Gastrocnemius medialis (tissue), 4 donors: ENCODE data around the gene APOBR. TPM values are rescaled to one million over a fixed set of nuclear protein-coding genes. Genes with fewer than 3 reads are reported as not detected.
"Not testable (repeated sequence)": the region's sequence is repeated elsewhere in the genome, so short reads cannot be mapped to it uniquely, and the experiment has no call there.

Experiments used
- ATAC-seq, 2 donors: fragments of 150-250 bp; one replicate each; pipeline ENCODE4 v1.9.1; 2016
- DNase-seq, 2 donors: peaks; one replicate each; pipeline ENCODE4 v3.0.0-alpha.2; 2019
- H3K27ac ChIP-seq, 4 donors: fragments of 200-600 bp; sonication (generic); 1 replicate in 1 of 4; 2 replicates in 3 of 4; pipeline ENCODE4 v1.5.1; 2016 to 2018; ENCODE audit warnings: mild to moderate bottlenecking in 2 of 4, moderate library complexity in 1 of 4
- H3K27me3 ChIP-seq, 3 donors: fragments of 200-600 bp; sonication (generic) in 2 of 3; 1 replicate in 1 of 3; 2 replicates in 2 of 3; pipeline versions ENCODE4 v1.5.1 to v1.6.0; 2016 to 2019; ENCODE audit warnings: mild to moderate bottlenecking in 1 of 3, moderate library complexity in 1 of 3
- H3K36me3 ChIP-seq, 2 donors: fragments of 200-600 bp; sonication (generic) in 1 of 2; one replicate each; pipeline ENCODE4 v1.5.1; 2017 to 2018
- H3K4me1 ChIP-seq, 2 donors: fragments of 200-600 bp; sonication (generic) in 1 of 2; one replicate each; pipeline ENCODE4 v1.5.1; 2016 to 2017; ENCODE audit warnings: mild to moderate bottlenecking in 2 of 2
- H3K4me3 ChIP-seq, 4 donors: fragments of 200-600 bp; sonication (generic) in 3 of 4; 1 replicate in 1 of 4; 2 replicates in 3 of 4; pipeline ENCODE4 v1.5.1; 2016 to 2019; ENCODE audit warnings: mild to moderate bottlenecking in 2 of 4
- H3K9me3 ChIP-seq, 3 donors: fragments of 200-600 bp; sonication (generic) in 2 of 3; 1 replicate in 1 of 3; 2 replicates in 2 of 3; pipeline ENCODE4 v1.5.1; 2016 to 2019
- POLR2A ChIP-seq, 2 donors: fragments of 450-650 bp; IDR thresholded peaks; one replicate each; pipeline ENCODE4 v1.6.1; 2017; ENCODE audit warnings: antibody characterized with exemption in 2 of 2, mild to moderate bottlenecking in 2 of 2, moderate library complexity in 2 of 2
- in situ Hi-C, 4 donors: fragments of 200-750 bp; cut with MboI; loops; one replicate each; pipeline versions ENCODE4 v1.15.0 to v1.8.0; 2017; ENCODE audit warnings: low sequenced_read_pairs in 4 of 4
- intact Hi-C: fragments of 100-400 bp; cut with DNase I; formaldehyde crosslinking; loops from one replicate; pipeline ENCODE4 v1.15.1; 2023; ENCODE audit warnings: low total_unique reads
- total RNA-seq, 4 donors: library from RNA; depleted of rRNA; stranded (reverse); fragments of >200 nt; gene quantifications; one replicate each; pipeline versions ENCODE4 v1.1.0 to v1.2.3, GENCODE V29; 2016
- TF ChIP-seq, protein P1 (sequence below), 5 experiments: fragments of 450-650 bp in 3 of 5; fragments of 200-600 bp in 2 of 5; sonication (generic) in 2 of 5; IDR thresholded peaks in 4 of 5; conservative IDR thresholded peaks in 1 of 5; 1 replicate in 4 of 5; 2 replicates in 1 of 5; pipeline ENCODE4 v1.5.1; 2016 to 2019; ENCODE audit warnings: antibody characterized with exemption in 5 of 5, mild to moderate bottlenecking in 3 of 5, moderate library complexity in 3 of 5

The APOBR gene
- 1 to 10 TPM in 1 of 4 donors, under 1 TPM in 3; 0.15 to 1.4 (median 0.54) TPM for total RNA-seq

- DNase-seq (no peak), ATAC-seq (no peak)
- TF ChIP-seq POLR2A (IDR thresholded peaks at IDR 0.05) = no peak
- TF ChIP-seq, protein P1, sequence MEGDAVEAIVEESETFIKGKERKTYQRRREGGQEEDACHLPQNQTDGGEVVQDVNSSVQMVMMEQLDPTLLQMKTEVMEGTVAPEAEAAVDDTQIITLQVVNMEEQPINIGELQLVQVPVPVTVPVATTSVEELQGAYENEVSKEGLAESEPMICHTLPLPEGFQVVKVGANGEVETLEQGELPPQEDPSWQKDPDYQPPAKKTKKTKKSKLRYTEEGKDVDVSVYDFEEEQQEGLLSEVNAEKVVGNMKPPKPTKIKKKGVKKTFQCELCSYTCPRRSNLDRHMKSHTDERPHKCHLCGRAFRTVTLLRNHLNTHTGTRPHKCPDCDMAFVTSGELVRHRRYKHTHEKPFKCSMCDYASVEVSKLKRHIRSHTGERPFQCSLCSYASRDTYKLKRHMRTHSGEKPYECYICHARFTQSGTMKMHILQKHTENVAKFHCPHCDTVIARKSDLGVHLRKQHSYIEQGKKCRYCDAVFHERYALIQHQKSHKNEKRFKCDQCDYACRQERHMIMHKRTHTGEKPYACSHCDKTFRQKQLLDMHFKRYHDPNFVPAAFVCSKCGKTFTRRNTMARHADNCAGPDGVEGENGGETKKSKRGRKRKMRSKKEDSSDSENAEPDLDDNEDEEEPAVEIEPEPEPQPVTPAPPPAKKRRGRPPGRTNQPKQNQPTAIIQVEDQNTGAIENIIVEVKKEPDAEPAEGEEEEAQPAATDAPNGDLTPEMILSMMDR (IDR thresholded peaks at IDR 0.05 in 4 of 5, conservative IDR thresholded peaks at IDR 0.05 in 1 of 5) = no peak
- in situ Hi-C loops = loop anchor here (5.0 to 25.0 kb wide), 3 partner anchors 53 to 118 kb away; partner anchors contain the start of genes SGF29 (in 3 of the 4) and SULT1A1 (in 1 of the 4)
- Histone ChIP-seq H3K4me1 (peaks cover 0 to 11% of the 10 kb centered on the region in 2 donors), H3K9me3 (no peaks in the 10 kb centered on the region), H3K4me3 (peak within 1 kb of the TSS in 1 of 4 donors; percentile 27), H3K36me3 (peaks cover 0 to 2% of the 10 kb centered on the region in 2 donors), H3K27ac (peak within 1 kb of the TSS in 1 of 4 donors; percentile 36), H3K27me3 (no peaks in the 10 kb centered on the region)
- intact Hi-C loops = loop anchor here (5.0 kb wide), 1 partner anchor 123 kb away; no protein-coding TSS in a partner anchor
These were observed at the start of gene APOBR for GRCh38 chr16:28494121-28494851. TSS of gene APOBR (plus strand) at chr16:28494643. CDS start at chr16:28494682, 39 bp downstream.

DNA sequence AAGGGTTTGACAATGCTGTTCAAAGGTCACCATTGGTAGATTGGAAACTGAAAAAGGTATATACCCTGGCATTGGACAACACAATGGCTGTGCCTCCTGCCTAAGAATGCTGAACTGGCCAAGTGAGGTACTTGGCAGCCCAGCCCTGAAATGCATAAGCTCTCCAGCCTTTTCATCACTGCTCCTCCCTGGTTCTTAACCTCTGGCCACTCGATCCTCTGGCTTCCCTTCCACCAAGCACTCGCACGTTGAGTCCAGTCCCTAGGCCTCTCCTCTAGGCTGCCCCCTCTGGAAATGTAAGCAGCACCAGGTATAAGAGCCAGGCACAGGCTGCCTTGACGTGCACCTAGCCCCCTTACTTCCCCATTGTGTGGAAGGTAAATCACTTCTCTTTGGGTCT lies 48.1 kb upstream of the APOBR start:
- intact Hi-C loops, in situ Hi-C loops, H3K9me3 ChIP-seq, H3K36me3 ChIP-seq, H3K4me3 ChIP-seq, H3K4me1 ChIP-seq, DNase-seq, H3K27me3 ChIP-seq, ATAC-seq, H3K27ac ChIP-seq: not testable (repeated sequence)

GRCh38 chr16:28447081-28447480 lies 47.4 kb upstream of the APOBR start:
- intact Hi-C loops, H3K9me3 ChIP-seq, DNase-seq, H3K4me3 ChIP-seq, H3K4me1 ChIP-seq, H3K27ac ChIP-seq, H3K27me3 ChIP-seq, in situ Hi-C loops, ATAC-seq, H3K36me3 ChIP-seq: not testable (repeated sequence)

- Histone ChIP-seq H3K27me3 (no peaks in the 10 kb centered on the region), H3K4me1 (no peaks in the 10 kb centered on the region), H3K36me3 (peaks cover 0 to 24% of the 10 kb centered on the region in 2 donors), H3K4me3 (no peak overlapping the region), H3K9me3 (no peaks in the 10 kb centered on the region), H3K27ac (no peak overlapping the region)
- ATAC-seq = no peak
- no peak for DNase-seq
- in situ Hi-C loops = no loop called here
- intact Hi-C loops = no loop called here
- TF ChIP-seq, protein P1 (IDR thresholded peaks at IDR 0.05 in 4 of 5, conservative IDR thresholded peaks at IDR 0.05 in 1 of 5) = no peak
- TF ChIP-seq POLR2A (IDR thresholded peaks at IDR 0.05) = no peak
These were observed 20.7 kb upstream of the APOBR start for GRCh38 chr16:28473714-28474265.

GRCh38 chr16:28475221-28475620 lies 19.2 kb upstream of the APOBR start:
- Histone ChIP-seq H3K27me3 (no peaks in the 10 kb centered on the region), H3K36me3 (peaks cover 0 to 38% of the 10 kb centered on the region in 2 donors), H3K4me1 (no peaks in the 10 kb centered on the region), H3K4me3 (no peak overlapping the region), H3K9me3 (no peaks in the 10 kb centered on the region), H3K27ac (no peak overlapping the region)
- DNase-seq = no peak
- intact Hi-C loops = no loop called here
- no peak for TF ChIP-seq POLR2A (IDR thresholded peaks at IDR 0.05)
- TF ChIP-seq, protein P1 (IDR thresholded peaks at IDR 0.05 in 4 of 5, conservative IDR thresholded peaks at IDR 0.05 in 1 of 5) = no peak
- in situ Hi-C loops = loop anchor here in 1 of 4 donors (25.0 kb wide), 1 partner anchor 137 kb away; the partner anchor contains the start of gene SULT1A1
- no peak for ATAC-seq
